SK-N-MC (cell line): ENCODE measurements around the gene LEO1.

Source experiments
- DNase-seq: peaks from one replicate; pipeline ENCODE4 v3.0.0-alpha.2; 2011; ENCODE audit warnings: low read depth, low spot score
- H3K27ac ChIP-seq: fragments of 200-600 bp; sonication (generic); 2 replicates; pipeline ENCODE4 v1.5.1; 2016; ENCODE audit warnings: mixed run types
- H3K36me3 ChIP-seq: fragments of 200-600 bp; sonication (generic); 2 replicates; pipeline ENCODE4 v1.6.1; 2017; ENCODE audit warnings: antibody characterized with exemption, low read length, mixed read lengths; ENCODE audit not compliant: insufficient read depth
- H3K4me3 ChIP-seq: fragments of 200-600 bp; sonication (generic); 2 replicates; pipeline ENCODE4 v1.5.1; 2016
- H3K9ac ChIP-seq: fragments of 200-600 bp; sonication (generic); 2 replicates; pipeline ENCODE4 v1.8.0; 2017; ENCODE audit warnings: mixed run types, mixed read lengths; ENCODE audit not compliant: insufficient read length
- H3K9me3 ChIP-seq: fragments of 200-600 bp; sonication (generic); 2 replicates; pipeline ENCODE4 v1.6.1; 2017; ENCODE audit warnings: low read depth, mild to moderate bottlenecking, antibody characterized with exemption, low read length, moderate library complexity, mixed read lengths
- EZH2 ChIP-seq: fragments of 200-600 bp; sonication (generic); IDR thresholded peaks from one replicate; pipeline ENCODE4 v1.6.1; 2017; ENCODE audit warnings: antibody characterized with exemption
- FOXP2 ChIP-seq: optimal IDR thresholded peaks from 2 replicates; pipeline ENCODE3; 2011; ENCODE audit warnings: mild to moderate bottlenecking, moderate library complexity; ENCODE audit not compliant: insufficient read depth; ENCODE audit errors: extremely low read length, control extremely low read depth
- POLR2AphosphoS5 ChIP-seq: IDR thresholded peaks from 2 replicates; pipeline ENCODE4 v1.6.1; 2012; ENCODE audit warnings: mild to moderate bottlenecking, low read depth, low read length, borderline replicate concordance

The LEO1 gene

GRCh38 chr15:51931638-51932037, 39.9 kb downstream of the LEO1 start:
- H3K9ac ChIP-seq, result no peak overlapping the region
- H3K27ac ChIP-seq, result no peak overlapping the region
- H3K4me3 ChIP-seq, result no peak overlapping the region
- H3K36me3 ChIP-seq, result 0 out of 2 replicates have a peak, but pooled peaks cover 6% of the 10 kb centered on the region
- no peak for DNase-seq
- no peak for TF ChIP-seq EZH2
- TF ChIP-seq POLR2AphosphoS5, result no peak
- TF ChIP-seq FOXP2, result no peak
- no peaks in the 10 kb centered on the region for H3K9me3 ChIP-seq

DNA sequence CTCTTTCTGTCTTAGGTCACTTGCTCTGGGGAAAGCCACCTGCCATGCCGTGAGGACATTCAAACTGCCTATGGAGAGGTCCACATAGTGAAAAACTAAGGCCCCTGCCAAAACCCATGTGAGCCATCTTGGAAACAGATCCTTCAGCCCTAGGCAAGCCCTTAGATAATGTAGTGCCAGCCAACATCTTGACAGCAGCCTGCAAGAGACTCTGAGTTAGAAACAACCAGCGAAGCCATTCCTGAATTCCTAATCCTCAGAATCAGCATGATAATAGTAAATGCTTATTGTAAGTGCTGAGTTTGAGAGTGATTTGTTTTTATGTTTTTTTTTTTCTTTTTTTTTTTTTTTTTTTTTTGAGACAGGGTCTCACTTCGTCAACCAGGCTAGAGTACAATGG, 40.6 kb downstream of the LEO1 start:
- Histone ChIP-seq H3K9me3 (no peaks in the 10 kb centered on the region), H3K9ac (no peak overlapping the region), H3K36me3 (0 out of 2 replicates have a peak, but pooled peaks cover 1% of the 10 kb centered on the region), H3K4me3 (no peak overlapping the region), H3K27ac (no peak overlapping the region)
- DNase-seq, result no peak
- TF ChIP-seq POLR2AphosphoS5 (no peak), EZH2 (no peak), FOXP2 (no peak)

DNA sequence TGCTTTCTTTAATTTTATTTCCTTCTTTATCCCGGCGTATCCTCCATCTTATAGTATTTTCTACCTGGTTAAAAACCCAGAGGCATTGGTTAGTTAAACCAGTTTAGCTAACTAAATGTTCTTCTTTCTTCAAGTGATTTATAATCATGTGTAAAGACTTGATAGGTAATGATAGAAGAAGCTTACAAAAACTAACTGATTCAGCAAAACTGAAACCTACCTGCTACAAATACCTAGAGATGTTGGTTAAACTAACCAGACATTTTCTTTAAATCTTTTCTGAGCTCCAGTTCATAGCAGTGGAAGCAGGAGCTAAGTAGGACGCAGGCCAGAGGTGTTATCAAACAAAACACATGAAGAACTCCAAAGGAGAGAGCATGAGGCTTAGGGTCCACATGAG, 44.8 kb downstream of the LEO1 start:
- TF ChIP-seq FOXP2, result no peak
- no peak for TF ChIP-seq POLR2AphosphoS5
- no peak for TF ChIP-seq EZH2
- H3K9ac ChIP-seq, result no peak overlapping the region
- no peaks in the 10 kb centered on the region for H3K9me3 ChIP-seq
- no peak for DNase-seq
- H3K36me3 ChIP-seq, result no peaks in the 10 kb centered on the region
- H3K4me3 ChIP-seq, result no peak overlapping the region
- H3K27ac ChIP-seq, result no peak overlapping the region

DNA sequence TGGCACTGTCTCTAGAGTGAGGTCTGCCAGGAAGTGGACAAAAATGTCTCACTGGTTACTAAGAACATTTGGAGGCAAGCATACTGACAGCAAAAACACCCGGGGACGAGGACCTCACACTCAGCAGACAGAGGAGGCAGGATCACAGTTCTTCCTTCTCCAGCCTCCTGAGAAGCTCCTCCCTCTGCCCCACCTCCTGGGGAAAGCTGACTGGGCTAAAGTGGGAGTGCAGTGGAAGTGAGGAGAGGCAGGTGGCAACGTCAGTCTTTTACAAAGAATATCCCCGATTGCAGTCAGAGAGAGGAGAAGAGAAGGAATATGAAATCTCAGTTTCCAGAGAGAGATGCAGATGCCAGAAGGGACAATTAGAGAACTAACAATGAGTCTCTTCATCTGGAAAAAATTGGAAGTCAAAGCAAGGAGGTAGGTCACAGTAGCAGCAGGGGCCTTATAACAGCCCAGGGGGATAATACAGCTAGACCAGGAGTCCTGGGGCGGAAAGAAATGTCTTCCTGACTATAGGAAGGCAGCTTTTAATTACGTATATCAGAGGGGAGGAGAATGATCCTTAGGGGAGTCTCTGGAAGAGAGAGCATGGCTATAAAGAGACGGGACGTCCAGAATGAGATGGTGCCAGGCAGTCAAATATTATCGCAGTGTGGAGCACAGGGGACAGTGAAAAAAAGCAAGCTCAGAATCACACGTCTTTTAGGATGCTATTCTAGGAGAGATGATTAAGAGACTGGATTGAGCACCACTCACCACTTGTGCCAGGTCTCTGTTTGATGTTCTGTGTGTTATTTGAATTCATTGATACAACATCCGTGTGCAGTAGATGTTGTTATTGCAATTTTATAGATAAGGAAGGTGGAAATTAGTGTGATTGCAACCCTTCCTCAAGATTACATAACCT, 47.2 kb downstream of the LEO1 start:
- DNase-seq, result no peak
- Histone ChIP-seq H3K9ac (no peak overlapping the region), H3K27ac (no peak overlapping the region), H3K9me3 (no peaks in the 10 kb centered on the region), H3K4me3 (no peak overlapping the region), H3K36me3 (no peaks in the 10 kb centered on the region)
- TF ChIP-seq FOXP2 (no peak), EZH2 (no peak), POLR2AphosphoS5 (no peak)

DNA sequence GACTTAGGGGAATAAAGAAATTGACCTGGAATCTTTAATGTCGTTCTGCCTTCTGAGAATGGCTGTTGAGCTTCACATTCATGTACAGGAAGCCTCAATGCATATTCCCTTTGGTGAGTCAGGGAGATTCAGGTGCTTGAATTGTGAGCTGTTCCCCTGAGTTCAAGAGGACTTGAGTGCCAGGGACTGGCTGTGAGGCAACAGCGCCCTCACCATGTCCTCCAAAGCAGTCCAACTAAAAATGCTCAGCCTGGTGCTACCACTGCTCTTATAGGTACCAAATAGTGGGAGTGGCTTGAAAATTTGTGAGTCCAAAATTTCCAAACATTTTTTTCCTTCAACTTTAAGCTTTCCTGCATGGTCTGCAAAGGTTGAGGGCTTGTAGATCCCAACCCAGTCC, 54.1 kb downstream of the LEO1 start:
- H3K9ac ChIP-seq, result no peak overlapping the region
- H3K27ac ChIP-seq, result no peak overlapping the region
- no peaks in the 10 kb centered on the region for H3K36me3 ChIP-seq
- H3K4me3 ChIP-seq, result no peak overlapping the region
- no peaks in the 10 kb centered on the region for H3K9me3 ChIP-seq
- TF ChIP-seq EZH2 (no peak), POLR2AphosphoS5 (no peak), FOXP2 (no peak)
- DNase-seq, result no peak

DNA sequence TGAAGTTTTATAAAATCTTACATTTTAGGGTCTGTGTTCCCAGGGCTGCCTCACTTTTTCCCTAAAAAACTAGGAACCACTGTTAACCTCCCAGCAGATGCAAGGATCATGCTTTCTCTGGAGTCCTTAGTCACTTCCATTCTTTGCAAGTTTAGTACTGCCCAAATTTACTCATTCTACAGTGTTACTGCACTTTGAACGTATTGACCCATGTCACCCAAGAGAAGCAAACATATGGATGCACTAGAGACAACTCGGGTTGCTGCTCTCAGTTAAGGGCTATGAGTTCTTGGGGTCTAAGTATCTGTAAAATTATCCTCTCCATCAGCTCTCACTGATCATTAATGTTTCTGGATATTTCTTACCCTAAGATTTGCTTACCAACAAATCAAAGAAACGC, 59.0 kb downstream of the LEO1 start:
- peaks cover 5% of the 10 kb centered on the region; the same call in 1 of the 2 replicates for H3K36me3 ChIP-seq
- DNase-seq, result no peak
- H3K27ac ChIP-seq, result no peak overlapping the region
- no peak overlapping the region for H3K9ac ChIP-seq
- no peaks in the 10 kb centered on the region for H3K9me3 ChIP-seq
- H3K4me3 ChIP-seq, result no peak overlapping the region
- no peak for TF ChIP-seq EZH2
- no peak for TF ChIP-seq FOXP2
- TF ChIP-seq POLR2AphosphoS5, result no peak

DNA sequence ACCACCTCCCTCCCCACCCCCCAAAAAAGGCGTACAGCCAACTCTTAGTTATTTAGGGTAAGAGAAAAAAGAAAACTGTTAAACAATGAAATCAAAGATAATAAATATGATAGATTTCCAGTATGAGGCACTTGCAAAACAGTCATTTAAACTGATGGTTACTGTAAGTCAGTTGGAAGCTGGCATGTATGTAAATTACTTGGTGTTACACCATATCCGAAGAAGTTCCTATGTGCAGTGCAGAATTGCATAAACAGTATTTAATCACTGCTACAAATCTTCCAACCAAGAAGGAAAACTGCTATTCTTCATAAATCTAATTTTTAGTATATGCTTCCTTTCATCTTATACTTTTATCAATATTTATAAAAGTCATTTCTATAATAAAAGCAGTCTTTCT, 62.0 kb downstream of the LEO1 start:
- DNase-seq, result no peak
- TF ChIP-seq EZH2 (no peak), POLR2AphosphoS5 (no peak), FOXP2 (no peak)

GRCh38 chr15:51908316-51908715, 63.3 kb downstream of the LEO1 start:
- Histone ChIP-seq H3K27ac (peak overlapping the region; percentile 64; the same call in 1 of the 2 replicates), H3K9ac (no peak overlapping the region), H3K36me3 (peaks cover 7% of the 10 kb centered on the region; the same call in 1 of the 2 replicates), H3K9me3 (no peaks in the 10 kb centered on the region), H3K4me3 (no peak overlapping the region)
- DNase-seq, result no peak
- TF ChIP-seq FOXP2 (no peak), EZH2 (no peak), POLR2AphosphoS5 (no peak)

More for the DNA sequence above, 62.0 kb downstream of the LEO1 start:
- Histone ChIP-seq H3K27ac (peak overlapping the region; percentile 64), H3K9me3 (no peaks in the 10 kb centered on the region), H3K36me3 (peaks cover 7% of the 10 kb centered on the region; the same call in 1 of the 2 replicates), H3K9ac (peak overlapping the region; percentile 60), H3K4me3 (no peak overlapping the region)
